ENCODE measurements around the gene BCKDHA. TPM values are rescaled to one million over a fixed set of nuclear protein-coding genes. Genes with fewer than 3 reads are reported as not detected.

BCKDHA gene
- total and polyA plus RNA-seq, 9 of the 15 experiments (the other 6 are each of a cell fraction or from before 2014, with no cell fraction given), result 4.5 to 52.5 (median 14.1) TPM

GRCh38 chr19:41352609-41353465, 44.8 kb upstream of the BCKDHA start (continued):
- TF ChIP-seq CHAMP1 (IDR thresholded peaks at IDR 0.05) (no peak), GTF2A2 (tag; IDR thresholded peaks at IDR 0.05) (no peak), ILK (tag; IDR thresholded peaks at IDR 0.05; ENCODE audit: borderline replicate concordance, low read depth) (no peak), GATAD2A (IDR thresholded peaks at IDR 0.05) (peak; percentile 65; the same call in 1 of the 2 replicates), CEBPB (tag; IDR thresholded peaks at IDR 0.05) (no peak), HMGXB4 (CRISPR knock-in tag; IDR thresholded peaks at IDR 0.05) (no peak), ZNF124 (CRISPR knock-in tag; IDR thresholded peaks at IDR 0.05) (no peak), RERE (CRISPR knock-in tag; IDR thresholded peaks at IDR 0.05; ENCODE audit: borderline replicate concordance) (no peak), TCFL5 (CRISPR knock-in tag; conservative IDR thresholded peaks at IDR 0.05) (no peak), ZBTB33 (CRISPR knock-in tag; IDR thresholded peaks at IDR 0.05) (0 out of 2 replicates have a peak, but pooled peaks have one; percentile 18), TSC22D4 (tag; IDR thresholded peaks at IDR 0.05) (no peak), SIRT6 (IDR thresholded peaks at IDR 0.05; ENCODE audit: low read depth, low read length) (no peak), NELFE (IDR thresholded peaks at IDR 0.05; ENCODE audit: insufficient read depth, insufficient read length) (no peak), FOXA1 (IDR thresholded peaks at IDR 0.05; ENCODE audit: borderline replicate concordance) (no peak), HDGF (IDR thresholded peaks at IDR 0.05) (no peak), STAT5A (IDR thresholded peaks at IDR 0.05; ENCODE audit: borderline replicate concordance, low read length) (no peak)

All from K562 (cell line).